HUES48 (cell line): Measurements from ENCODE around the gene RIMBP3C.
A peak's percentile ranks its signal among the peaks of the same experiment; 100 is the strongest.
"Not testable (repeated sequence)": the region's sequence is repeated elsewhere in the genome, so short reads cannot be mapped to it uniquely, and the experiment has no call there.

Experiments used
- H3K27ac ChIP-seq: one replicate; pipeline ENCODE4 v1.7.0; 2013; ENCODE audit warnings: low read depth, low read length, inconsistent platforms
- H3K27me3 ChIP-seq: 2 replicates; pipeline ENCODE4 v1.6.1; 2013; ENCODE audit warnings: mild to moderate bottlenecking, low read length; ENCODE audit not compliant: control insufficient read depth, insufficient read depth
- H3K36me3 ChIP-seq: 2 replicates; pipeline ENCODE4 v1.6.1; 2013; ENCODE audit warnings: low read length; ENCODE audit not compliant: control insufficient read depth, insufficient read depth
- H3K4me1 ChIP-seq: 2 replicates; pipeline ENCODE4 v1.6.1; 2013; ENCODE audit warnings: mild to moderate bottlenecking, low read length; ENCODE audit not compliant: control insufficient read depth, insufficient read depth
- H3K4me3 ChIP-seq: 2 replicates; pipeline ENCODE4 v1.5.1; 2013; ENCODE audit warnings: mild to moderate bottlenecking, low read depth, low read length
- H3K9ac ChIP-seq: 2 replicates; pipeline ENCODE4 v1.6.1; 2013; ENCODE audit warnings: mild to moderate bottlenecking, low read depth, low read length, moderate library complexity
- H3K9me3 ChIP-seq: 2 replicates; pipeline ENCODE4 v1.6.1; 2013; ENCODE audit warnings: low read length; ENCODE audit not compliant: control insufficient read depth, insufficient read depth

RIMBP3C gene

DNA sequence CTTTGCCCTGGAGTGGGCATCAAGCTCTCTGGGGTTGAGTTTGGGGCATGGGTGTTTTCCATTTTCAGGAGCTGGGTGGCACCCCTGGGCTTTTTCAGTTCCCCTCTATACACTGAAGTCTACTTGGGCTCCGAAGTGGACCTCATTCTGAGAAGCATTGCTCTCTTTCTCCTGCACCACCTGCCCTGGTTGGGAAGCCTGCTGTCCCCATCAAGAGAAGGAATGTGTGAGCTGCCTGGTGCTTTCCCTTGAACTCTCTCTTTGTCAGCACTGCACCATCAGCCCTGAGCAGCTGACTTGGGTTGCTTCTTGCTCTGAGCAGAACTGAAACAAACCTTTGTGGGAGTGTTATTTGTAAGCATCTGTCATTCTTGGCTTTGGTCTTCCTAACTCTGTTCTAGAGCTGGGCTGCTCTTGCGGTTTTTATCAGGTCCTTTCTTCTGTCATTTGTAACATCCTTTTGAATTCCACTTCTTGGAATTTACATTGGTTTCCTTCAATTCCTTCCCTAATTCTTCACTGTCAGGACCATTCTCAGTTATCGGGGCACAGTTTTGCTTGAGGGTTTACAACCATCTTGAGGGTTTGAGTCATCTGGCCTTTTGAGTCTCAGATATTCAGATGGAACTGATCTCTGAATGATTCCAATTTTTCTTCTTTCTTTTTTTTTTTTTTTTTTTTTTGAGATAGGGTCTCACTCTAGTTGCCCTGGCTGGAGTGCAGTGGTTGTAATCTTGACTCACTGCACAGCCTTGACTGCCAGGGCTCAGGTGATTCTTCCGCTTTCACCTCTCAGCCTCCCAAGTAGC lies 36.7 kb upstream of the RIMBP3C start:
- H3K9ac ChIP-seq, result no peak overlapping the region
- no peaks in the 10 kb centered on the region for H3K27me3 ChIP-seq
- H3K27ac ChIP-seq, result no peak overlapping the region
- H3K4me3 ChIP-seq, result no peak overlapping the region
- no peaks in the 10 kb centered on the region for H3K9me3 ChIP-seq
- H3K4me1 ChIP-seq, result no peaks in the 10 kb centered on the region
- peaks cover 14% of the 10 kb centered on the region for H3K36me3 ChIP-seq

DNA sequence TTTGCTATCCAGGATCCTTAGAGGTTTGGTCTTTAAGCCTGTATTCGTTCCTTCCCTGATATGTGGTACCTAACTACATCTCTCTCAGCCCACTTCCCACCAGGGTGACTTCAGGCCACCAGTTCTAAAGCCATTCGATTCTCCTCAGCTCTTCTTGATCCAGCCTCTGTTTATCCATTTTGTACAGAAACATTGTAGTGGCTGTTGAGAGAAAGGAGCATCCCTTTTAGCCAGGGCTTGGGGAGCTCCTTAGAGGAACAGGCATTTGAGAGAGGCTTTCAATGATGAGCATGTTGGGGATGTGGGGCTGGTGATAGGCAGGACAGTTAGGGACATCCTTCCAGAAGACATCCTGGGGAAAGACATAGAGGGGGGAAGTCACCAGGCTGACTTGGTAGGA lies 34.1 kb upstream of the RIMBP3C start:
- Histone ChIP-seq H3K27me3 (no peaks in the 10 kb centered on the region), H3K36me3 (0 out of 2 replicates have a peak, but pooled peaks cover 6% of the 10 kb centered on the region), H3K4me1 (no peaks in the 10 kb centered on the region), H3K4me3 (no peak overlapping the region), H3K9me3 (no peaks in the 10 kb centered on the region), H3K9ac (no peak overlapping the region), H3K27ac (no peak overlapping the region)

DNA sequence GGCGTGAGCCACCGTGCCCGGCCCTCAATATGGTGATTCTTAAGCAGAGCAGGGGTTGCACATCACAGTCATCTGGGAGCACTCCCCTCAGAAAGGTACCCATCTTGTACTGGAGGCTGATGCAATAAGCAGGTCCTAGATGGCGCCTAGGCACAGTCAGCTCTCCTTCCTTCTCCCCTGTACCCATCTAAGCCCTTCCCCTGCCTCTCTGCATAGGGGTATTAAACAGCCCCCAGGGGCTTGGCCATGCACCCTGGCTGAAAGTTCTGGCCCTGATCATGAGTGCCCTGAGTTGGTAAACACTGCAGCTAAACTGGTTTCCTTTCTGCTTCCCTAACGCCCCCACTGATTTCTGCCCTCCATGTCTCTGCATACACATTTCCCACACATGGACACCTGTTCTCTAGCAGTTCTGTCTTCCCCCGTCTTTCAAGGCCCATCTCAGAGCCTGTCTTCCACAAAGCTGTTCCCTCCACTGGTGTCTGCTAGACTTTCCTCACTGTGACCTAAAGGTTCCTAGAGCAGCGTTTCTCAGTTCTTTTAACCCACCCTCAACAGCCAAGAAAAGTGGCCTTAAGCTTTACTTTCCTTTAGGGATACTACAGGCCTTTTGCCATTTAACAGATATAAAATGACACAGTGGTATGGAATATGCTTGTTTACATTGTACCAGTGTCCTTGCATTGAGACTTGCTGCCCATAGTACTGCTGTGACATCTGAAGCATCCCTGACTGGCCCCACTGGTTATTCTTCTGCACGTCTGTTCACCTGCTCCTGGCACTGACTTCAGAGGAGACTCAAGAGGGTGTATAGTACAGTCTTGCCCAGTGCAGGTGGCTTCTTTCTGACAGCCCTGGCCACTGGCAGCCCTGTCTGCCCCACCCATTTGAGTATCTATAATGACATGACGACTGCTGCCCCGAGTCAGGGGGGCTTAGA lies 31.8 kb upstream of the RIMBP3C start:
- Histone ChIP-seq H3K36me3 (0 out of 2 replicates have a peak, but pooled peaks cover 6% of the 10 kb centered on the region), H3K9ac (no peak overlapping the region), H3K27ac (no peak overlapping the region), H3K4me3 (no peak overlapping the region), H3K27me3 (no peaks in the 10 kb centered on the region), H3K9me3 (no peaks in the 10 kb centered on the region), H3K4me1 (no peaks in the 10 kb centered on the region)

- not testable (repeated sequence) for H3K27ac ChIP-seq, H3K9ac ChIP-seq, H3K4me3 ChIP-seq, H3K27me3 ChIP-seq, H3K4me1 ChIP-seq, H3K36me3 ChIP-seq, H3K9me3 ChIP-seq
Measured at GRCh38 chr22:21581009-21581713, 29.9 kb upstream of the RIMBP3C start.

DNA sequence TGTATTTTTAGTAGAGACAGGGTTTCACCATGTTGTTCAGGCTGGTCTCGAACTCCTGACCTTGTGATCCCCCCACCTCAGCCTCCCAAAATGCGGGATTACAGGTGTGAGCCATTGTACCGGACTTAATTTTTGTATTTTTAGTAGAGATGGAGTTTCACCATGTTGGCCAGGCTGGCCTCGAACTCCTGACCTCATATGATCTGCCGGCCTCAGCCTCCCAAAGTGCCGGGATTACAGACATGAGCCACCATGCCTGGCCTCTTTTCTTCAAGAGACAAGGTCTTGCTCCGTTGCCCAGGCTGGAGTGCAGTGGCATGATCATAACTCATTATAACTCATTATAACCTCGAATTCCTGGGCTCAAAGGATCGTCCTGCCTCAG lies 29.4 kb upstream of the RIMBP3C start:
- H3K27ac ChIP-seq, H3K4me1 ChIP-seq, H3K9ac ChIP-seq, H3K4me3 ChIP-seq, H3K27me3 ChIP-seq, H3K9me3 ChIP-seq, H3K36me3 ChIP-seq: not testable (repeated sequence)

DNA sequence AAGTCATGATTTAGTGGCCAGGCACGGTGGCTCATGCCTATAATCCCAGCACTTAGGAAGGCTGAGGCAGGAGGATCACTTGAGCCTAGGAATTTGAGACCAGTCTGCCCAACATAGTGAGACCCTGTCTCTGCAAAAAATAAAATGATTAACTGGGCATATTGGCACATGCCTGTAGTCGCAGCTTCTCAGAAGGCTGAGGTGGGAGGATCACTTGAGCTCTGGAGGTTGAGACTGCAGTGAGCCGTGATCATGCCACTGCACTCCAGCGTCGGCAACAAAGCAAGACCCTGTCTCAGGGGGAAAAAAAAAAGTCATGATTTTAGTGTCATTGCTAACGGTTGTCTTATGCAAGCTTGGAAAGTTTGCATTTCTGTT lies 28.2 kb upstream of the RIMBP3C start:
- 0 out of 2 replicates have a peak, but pooled peaks cover 6% of the 10 kb centered on the region for H3K36me3 ChIP-seq
- H3K27me3 ChIP-seq, result no peaks in the 10 kb centered on the region
- H3K4me3 ChIP-seq, result no peak overlapping the region
- H3K27ac ChIP-seq, result no peak overlapping the region
- no peaks in the 10 kb centered on the region for H3K4me1 ChIP-seq
- H3K9me3 ChIP-seq, result no peaks in the 10 kb centered on the region
- no peak overlapping the region for H3K9ac ChIP-seq

- Histone ChIP-seq H3K9me3 (no peaks in the 10 kb centered on the region), H3K27ac (no peak overlapping the region), H3K36me3 (no peaks in the 10 kb centered on the region), H3K9ac (no peak overlapping the region), H3K27me3 (no peaks in the 10 kb centered on the region), H3K4me3 (no peak overlapping the region), H3K4me1 (peaks cover 16% of the 10 kb centered on the region)
Measured at GRCh38 chr22:21573750-21574494, 22.7 kb upstream of the RIMBP3C start.

GRCh38 chr22:21573293-21573734 lies 22.1 kb upstream of the RIMBP3C start:
- Histone ChIP-seq H3K4me3 (no peak overlapping the region), H3K27ac (no peak overlapping the region), H3K9me3 (no peaks in the 10 kb centered on the region), H3K27me3 (no peaks in the 10 kb centered on the region), H3K4me1 (peaks cover 16% of the 10 kb centered on the region), H3K9ac (no peak overlapping the region), H3K36me3 (no peaks in the 10 kb centered on the region)

- Histone ChIP-seq H3K9ac (no peak overlapping the region), H3K4me3 (no peak overlapping the region), H3K36me3 (no peaks in the 10 kb centered on the region), H3K27ac (no peak overlapping the region), H3K4me1 (peaks cover 16% of the 10 kb centered on the region), H3K9me3 (no peaks in the 10 kb centered on the region), H3K27me3 (no peaks in the 10 kb centered on the region)
Measured at GRCh38 chr22:21571679-21572078, 20.4 kb upstream of the RIMBP3C start.

GRCh38 chr22:21570398-21570797 lies 19.1 kb upstream of the RIMBP3C start:
- H3K9me3 ChIP-seq, result no peaks in the 10 kb centered on the region
- no peaks in the 10 kb centered on the region for H3K36me3 ChIP-seq
- H3K9ac ChIP-seq, result no peak overlapping the region
- no peaks in the 10 kb centered on the region for H3K27me3 ChIP-seq
- no peak overlapping the region for H3K27ac ChIP-seq
- H3K4me1 ChIP-seq, result peaks cover 16% of the 10 kb centered on the region
- H3K4me3 ChIP-seq, result 0 out of 2 replicates have a peak overlapping the region, but pooled peaks have one; percentile 5
